ENCODE data around the gene MT1G.
"Not testable (repeated sequence)": the region's sequence is repeated elsewhere in the genome, so short reads cannot be mapped to it uniquely, and the experiment has no call there.

Gene MT1G

DNA sequence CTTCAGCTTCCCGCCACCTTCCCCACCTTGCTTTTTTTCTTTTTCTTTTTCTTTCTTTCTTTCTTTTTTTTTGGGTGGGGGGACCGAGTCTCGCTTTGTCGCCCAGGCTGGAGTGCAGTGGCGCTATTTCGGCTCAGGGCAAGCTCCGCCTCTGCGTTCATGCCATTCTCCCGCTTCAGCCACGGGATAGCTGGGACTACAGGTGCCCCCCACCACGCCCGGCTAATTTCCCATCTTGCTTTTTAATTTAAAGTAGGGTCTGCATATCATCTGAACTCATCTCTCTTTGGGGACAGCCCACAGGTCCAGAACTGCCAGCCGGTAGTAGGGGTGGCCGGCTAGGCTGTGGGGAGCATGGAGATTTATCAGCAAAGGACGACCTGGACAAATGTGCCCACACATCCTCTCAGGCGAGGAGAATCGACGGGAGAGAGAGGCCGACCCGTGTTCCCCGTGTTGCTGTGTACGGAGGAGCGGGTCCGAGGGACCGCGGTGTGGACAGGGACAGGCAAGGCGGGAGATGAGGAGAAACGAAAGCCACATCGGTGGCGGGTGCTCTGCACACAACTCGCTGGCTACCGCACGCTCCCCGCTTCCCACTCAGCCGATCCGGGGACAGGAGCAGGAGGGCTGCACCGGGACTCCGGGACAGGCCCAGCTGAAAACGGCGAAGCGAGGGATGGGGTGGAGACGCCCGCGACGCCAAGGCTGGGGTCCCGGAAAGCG lies 33.0 kb downstream of the MT1G start:
- peak; percentile 47 for DNase-seq

DNA sequence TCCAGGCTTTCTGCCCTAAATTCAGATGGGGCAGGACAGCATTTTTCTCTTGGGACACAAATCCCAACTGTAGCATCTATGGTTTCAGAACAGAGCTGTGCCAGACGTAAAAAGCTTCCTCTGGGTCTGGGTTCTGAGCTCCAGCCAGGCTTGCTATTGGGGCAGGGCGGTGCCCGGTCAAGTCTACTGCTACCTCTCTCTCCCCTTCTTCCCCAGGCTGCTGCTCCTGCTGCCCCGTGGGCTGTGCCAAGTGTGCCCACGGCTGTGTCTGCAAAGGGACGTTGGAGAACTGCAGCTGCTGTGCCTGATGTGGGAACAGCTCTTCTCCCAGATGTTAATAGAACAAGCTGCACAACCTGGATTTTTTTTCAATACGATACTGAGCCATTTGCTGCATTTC lies 34.3 kb downstream of the MT1G start:
- DNase-seq, result no peak

DNA sequence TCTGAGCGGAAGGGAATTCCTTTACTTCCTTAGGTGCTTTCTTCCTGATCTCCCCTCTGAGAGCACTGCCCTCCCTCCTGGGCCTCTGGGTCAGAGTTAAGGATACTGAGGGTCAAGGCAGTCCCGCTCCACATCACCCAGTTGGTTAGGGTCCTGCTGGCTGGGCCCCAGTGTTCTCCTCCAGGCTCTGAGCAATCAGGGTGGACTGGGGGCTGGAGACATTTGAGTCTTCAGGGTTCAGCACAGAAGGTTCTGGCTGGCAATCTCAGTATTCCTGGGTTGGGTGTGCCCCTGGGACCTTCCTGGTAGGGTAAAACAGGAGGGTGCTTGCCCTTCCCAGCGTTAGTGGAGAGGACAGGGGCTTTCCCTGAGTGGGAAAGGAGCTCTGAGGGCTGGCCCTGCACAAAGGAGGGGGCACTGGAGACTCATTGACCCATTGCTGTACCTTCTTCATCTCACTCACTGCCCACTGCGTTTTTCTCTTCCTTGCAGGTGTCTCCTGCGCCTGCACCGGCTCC lies 35.0 kb downstream of the MT1G start:
- no peak for DNase-seq

DNA sequence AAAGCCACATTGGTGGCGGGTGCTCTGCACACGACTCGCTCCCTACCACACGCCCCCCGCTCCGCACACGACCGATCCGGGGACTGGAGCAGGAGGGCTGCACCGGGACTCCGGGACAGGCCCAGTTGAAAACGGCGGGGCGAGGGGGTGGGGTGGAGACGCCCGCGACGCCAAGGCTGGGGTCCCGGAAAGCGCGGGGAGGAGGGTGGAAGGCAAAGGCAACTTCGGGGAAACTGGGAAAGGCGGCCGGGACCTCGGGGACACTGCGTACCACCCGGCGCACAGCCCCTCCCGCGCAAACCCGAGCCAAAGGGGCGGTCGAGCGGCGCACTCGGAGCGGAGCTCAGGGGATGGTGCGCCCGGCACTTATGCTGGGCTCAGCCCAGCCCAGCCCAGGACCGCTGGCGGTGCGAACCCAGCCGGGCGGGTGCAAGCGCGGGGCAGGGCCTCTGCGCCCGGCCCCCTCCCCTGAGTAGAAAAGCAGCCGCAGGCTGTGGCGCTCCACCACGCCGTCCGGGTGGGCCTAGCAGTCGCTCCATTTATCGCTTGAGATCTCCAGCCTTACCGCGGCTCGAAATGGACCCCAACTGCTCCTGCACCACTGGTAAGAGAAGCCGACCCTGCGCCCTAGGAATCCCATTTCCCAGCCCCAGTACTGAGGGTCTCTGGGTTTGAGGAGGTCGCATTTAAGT lies 35.6 kb downstream of the MT1G start, which contains the start of gene MT1M:
Gene MT1M, plus strand, starts transcription at position 504 of the 692 bp plus-strand sequence. Its CDS starts 73 bp downstream, at position 577.
- peak; percentile 67 for DNase-seq

DNA sequence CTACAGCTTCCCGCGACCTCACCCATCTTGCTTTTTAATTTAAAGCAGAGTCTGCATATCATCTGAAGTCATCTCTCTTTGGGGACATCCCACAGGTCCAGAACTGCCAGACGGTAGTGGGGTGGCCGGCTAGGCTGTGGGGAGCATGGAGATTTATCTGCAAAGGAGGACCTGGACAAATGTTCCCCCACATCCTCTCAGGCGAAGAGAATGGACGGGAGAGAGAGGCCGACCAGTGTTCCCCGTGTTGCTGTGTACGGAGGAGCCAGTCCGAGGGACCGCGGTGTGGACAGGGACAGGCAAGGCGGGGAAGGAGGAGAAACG lies 36.1 kb downstream of the MT1G start:
- DNase-seq, result no peak

DNA sequence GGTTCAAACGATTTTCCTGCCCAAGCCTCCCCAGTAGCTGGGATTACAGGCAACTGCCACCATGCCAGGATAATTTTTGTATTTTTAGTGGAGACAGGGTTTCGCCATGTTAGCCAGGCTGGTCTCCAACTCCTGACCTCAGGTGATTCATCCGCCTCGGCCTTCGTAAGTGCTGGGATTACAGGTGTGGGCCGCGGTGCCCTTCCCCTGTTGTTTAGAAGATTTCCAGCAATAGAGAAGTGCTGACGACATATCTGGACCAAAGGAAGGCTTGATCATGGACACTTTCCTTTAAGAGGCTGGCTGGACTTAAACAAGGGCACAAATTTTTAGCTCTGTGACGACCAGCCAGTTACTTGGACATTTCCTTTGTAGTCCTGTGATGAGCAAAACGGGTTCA lies 36.7 kb downstream of the MT1G start:
- no peak for DNase-seq

DNA sequence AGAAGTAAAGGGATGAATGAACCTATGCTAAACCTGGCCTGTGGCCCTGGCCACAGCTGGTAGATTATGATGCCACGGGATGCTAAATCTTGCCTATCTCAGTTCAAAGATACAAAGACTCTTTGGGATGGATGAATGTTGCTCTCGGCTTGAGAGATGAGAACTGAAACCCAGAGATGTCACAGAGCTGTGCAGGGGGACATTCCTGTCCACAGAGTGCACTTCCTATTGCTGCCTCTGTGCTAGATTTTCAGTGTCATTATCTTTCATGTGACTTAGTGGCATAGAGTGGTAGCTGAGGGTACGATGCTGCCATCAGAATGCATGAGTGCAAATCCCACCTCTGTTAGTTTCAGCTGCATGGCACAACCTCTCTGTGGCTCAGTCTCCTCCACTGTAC lies 37.7 kb downstream of the MT1G start:
- DNase-seq, result no peak

DNA sequence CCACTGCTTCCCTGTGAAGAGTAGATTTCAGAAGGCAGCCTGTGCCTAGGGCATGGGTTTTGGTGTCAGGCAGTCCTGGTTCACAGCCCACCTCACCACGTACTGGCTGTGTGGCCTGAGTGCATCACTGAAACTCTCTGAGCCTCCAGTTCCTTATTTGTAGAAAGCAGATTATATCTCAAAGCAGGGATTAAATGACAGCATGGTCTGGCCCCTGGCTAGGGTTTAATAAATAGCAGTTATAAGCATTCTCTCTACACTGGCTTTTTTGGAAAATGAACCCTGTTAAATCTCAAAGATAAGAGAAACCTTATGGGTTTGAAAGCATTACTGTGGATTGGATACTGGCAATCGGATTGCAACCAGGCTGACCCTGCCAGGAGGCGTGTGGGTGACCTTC lies 38.3 kb downstream of the MT1G start:
- DNase-seq, result no peak

- no peak for DNase-seq
Observed at GRCh38 chr16:56628486-56629350, 39.1 kb downstream of the MT1G start.

- DNase-seq, result no peak
Observed at GRCh38 chr16:56626685-56627084, 41.2 kb downstream of the MT1G start.

GRCh38 chr16:56625943-56626654 lies 41.8 kb downstream of the MT1G start:
- DNase-seq, result no peak

DNA sequence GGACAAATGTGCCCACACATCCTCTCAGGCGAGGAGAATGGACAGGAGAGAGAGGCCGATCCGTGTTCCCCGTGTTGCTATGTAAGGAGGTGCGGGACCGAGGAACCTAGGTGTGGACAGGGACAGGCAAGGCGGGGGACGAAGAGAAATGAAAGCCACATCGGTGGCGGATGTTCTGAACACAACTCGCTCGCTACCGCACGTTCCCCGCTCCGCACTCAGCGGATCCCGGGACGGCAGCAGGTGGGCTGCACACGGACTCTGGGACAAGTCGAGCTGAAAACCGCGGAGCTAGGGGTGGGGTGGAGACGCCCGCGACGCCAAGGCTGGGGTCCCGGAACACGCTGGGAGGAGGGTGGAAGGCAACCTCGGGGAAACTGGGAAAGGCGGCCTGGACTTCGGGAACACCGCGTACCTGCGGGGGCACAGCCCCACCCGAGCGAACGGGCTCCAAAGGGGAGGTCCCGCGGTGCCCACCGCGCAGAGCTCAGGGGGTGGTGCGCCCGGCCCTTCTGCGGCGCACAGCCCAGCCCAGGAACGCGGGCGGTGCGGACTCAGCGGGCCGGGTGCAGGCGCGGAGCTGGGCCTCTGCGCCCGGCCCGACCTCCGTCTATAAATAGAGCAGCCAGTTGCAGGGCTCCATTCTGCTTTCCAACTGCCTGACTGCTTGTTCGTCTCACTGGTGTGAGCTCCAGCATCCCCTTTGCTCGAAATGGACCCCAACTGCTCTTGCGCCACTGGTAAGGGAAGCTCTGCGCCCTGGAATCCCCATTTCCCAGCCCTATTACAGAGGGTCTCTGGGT lies 42.5 kb downstream of the MT1G start, which contains the start of gene MT1E:
Gene MT1E, plus strand, starts transcription at position 642 of the 803 bp plus-strand sequence. Its CDS starts 71 bp downstream, at position 713.
- DNase-seq, result peak; percentile 77

DNA sequence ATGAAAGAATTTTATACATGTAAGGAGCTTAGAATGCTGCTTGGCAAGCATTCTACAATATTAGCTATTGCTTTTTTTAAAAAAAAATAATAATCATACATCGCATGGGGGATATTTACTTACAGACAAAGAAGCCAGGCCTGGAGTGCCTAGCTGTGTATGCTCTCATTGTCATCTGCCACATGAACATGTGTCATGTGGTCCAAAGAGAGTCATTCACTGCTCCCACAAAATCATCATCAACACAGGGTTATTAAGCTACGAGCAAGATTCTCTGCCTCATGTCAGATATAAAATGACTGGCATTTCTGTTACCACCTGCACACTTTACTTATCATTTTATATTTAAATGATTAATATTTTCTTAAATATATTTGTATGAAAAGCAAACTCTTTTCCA lies 44.2 kb downstream of the MT1G start:
- no peak for DNase-seq

DNA sequence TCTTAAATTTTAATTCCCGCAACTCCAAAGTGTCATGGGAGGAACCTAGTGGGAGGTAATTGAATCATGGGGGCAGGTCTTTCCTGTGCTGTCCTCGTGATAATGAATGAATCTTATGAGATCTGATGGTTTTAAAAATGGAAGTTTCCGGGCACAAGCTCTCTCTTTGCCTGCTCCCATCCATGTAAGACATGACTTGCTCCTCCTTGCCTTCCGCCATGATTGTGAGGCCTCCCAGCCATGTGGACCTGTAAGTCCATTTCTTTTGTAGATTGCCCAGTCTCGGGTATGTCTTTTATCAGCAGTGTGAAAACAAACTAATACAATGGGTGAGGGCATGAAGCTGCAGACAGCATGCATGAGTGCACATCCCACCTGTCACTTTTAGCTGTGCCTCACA lies 44.7 kb downstream of the MT1G start:
- DNase-seq, result not testable (repeated sequence)

- DNase-seq, result not testable (repeated sequence)
Observed at GRCh38 chr16:56621665-56622445, 46.0 kb downstream of the MT1G start.

DNA sequence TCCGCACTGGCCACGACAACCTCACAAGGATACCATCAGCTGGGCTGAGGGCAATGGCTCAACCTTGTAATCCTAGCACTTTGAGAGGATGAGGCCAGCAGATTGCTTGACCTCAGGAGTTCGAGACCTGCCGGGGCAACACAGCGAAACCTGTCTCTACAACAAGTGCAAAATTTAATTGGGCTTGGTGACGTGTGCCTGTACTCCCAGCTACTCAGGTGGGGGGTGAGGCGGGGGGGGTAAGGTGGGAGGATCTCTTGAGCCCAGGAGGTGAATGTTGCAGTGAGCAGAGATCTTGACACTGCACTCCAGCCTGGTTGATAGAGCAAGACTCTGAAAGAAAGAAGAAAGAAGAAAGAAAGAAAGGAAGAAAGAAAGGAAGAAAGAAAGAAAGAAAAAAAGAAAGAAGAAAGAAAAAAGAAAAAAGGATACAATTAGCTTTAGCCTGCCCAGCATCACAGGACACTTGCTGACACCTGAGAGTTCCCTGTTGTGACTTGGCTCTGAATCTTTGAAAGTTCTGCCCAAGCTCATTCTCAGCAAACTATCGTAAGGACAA lies 47.4 kb downstream of the MT1G start:
- DNase-seq, result no peak

DNA sequence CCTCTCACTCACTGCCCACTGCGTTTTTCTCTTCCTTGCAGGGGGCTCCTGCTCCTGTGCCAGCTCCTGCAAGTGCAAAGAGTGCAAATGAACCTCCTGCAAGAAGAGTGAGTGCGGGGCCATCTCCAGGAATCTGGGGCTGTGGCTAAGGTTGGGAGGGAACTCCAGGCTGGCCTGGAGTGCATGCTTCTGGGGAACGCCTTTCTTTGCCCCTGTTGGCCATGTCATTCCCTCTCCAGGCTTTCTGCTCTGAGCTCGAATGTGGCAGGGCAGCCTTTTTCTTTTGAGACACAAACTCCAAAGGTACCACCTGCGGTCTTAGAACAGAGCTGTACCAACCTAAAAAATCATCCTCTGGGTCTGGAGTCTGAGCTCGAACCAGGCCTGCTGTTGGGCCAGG lies 49.7 kb downstream of the MT1G start:
- no peak for DNase-seq

- peak; percentile 62 for DNase-seq
Observed at GRCh38 chr16:56617212-56618085, 50.4 kb downstream of the MT1G start.

Measured in retina (tissue), 1 donor.